K562 (cell line): ENCODE measurements around the gene IL34.

Source experiments
- E2F5 ChIP-seq: sonication (generic); formaldehyde crosslinking; IDR thresholded peaks from 2 replicates; pipeline ENCODE4 v1.8.0; 2022; ENCODE audit warnings: mild to moderate bottlenecking, missing genetic modification reagents
- NEUROD1 ChIP-seq: fragments of 150-350 bp; IDR thresholded peaks from 2 replicates; pipeline ENCODE4 v1.6.1; 2014; ENCODE audit warnings: borderline replicate concordance, low read length, low read depth; ENCODE audit not compliant: partially characterized antibody
- NR3C1 ChIP-seq: sonication (generic); formaldehyde crosslinking; IDR thresholded peaks from 2 replicates; pipeline ENCODE4 v1.8.1; 2022; ENCODE audit warnings: missing genetic modification reagents
- TF ChIP-seq, protein P1 (sequence below), 3 experiments: IDR thresholded peaks in 2 of 3; conservative IDR thresholded peaks in 1 of 3; 2 replicates each; pipeline ENCODE4 v1.5.1; 2011 to 2012; ENCODE audit warnings: low read length in 3 of 3, mild to moderate bottlenecking in 3 of 3, control low read depth in 2 of 3, improper control_type of control experiment in 1 of 3, inconsistent platforms in 1 of 3, low read depth in 1 of 3, mixed read lengths in 1 of 3, moderate library complexity in 1 of 3; ENCODE audit not compliant: insufficient read depth in 2 of 3

- no peak for TF ChIP-seq NR3C1 (CRISPR knock-in tag)
- TF ChIP-seq NEUROD1: no peak
- TF ChIP-seq, protein P1, sequence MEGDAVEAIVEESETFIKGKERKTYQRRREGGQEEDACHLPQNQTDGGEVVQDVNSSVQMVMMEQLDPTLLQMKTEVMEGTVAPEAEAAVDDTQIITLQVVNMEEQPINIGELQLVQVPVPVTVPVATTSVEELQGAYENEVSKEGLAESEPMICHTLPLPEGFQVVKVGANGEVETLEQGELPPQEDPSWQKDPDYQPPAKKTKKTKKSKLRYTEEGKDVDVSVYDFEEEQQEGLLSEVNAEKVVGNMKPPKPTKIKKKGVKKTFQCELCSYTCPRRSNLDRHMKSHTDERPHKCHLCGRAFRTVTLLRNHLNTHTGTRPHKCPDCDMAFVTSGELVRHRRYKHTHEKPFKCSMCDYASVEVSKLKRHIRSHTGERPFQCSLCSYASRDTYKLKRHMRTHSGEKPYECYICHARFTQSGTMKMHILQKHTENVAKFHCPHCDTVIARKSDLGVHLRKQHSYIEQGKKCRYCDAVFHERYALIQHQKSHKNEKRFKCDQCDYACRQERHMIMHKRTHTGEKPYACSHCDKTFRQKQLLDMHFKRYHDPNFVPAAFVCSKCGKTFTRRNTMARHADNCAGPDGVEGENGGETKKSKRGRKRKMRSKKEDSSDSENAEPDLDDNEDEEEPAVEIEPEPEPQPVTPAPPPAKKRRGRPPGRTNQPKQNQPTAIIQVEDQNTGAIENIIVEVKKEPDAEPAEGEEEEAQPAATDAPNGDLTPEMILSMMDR (IDR thresholded peaks at IDR 0.05 in 2 of 3, conservative IDR thresholded peaks at IDR 0.05 in 1 of 3; ENCODE audit: insufficient read depth in 2 of 3, low read depth in 1 of 3, low read length in 3 of 3): no peak
- TF ChIP-seq E2F5 (CRISPR knock-in tag): no peak
Observed at GRCh38 chr16:70685061-70685937, 38.9 kb downstream of the IL34 start.
